ENCODE measurements around the gene DNER.

DNER gene

DNA sequence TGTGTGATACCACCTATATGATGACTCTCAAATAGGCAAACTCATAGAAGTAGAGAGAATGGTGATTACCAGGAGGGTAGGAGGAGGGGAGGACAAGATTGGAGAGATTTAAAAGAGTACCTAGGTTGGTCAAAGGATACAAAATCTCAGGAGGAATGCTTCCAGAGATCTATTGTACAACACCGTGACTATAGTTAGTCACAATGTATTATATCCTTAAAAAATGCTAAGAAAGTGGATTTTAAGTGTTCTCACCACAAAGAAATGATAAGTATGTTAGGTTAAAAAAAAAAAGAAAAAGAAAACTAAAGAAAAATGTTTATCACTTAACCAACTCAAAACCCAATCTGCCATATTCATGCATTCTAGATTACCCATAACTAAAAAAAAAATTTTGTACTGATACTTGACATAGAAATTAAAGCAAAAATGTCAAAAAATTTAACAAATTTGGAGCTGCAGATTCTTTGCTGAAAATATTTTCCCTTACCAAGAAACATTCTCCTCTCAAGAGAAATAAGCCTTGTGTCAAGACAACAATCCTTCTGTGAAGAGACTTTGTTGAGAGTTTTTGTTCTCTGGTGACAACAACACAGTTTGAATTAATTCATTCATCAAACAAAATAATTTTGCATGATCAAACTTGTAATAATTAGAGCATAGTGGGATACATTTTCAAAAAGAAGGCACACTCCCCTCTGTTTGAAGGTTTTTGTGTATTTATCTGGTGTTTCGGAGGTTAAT, 213.1 kb downstream of the DNER start:
- Histone ChIP-seq H4K20me1 (ENCODE audit: insufficient read depth, low read length, poor library complexity, severe bottlenecking) (no peaks in the 10 kb centered on the region), H3K4me2 (ENCODE audit: low read depth, low read length, poor library complexity, severe bottlenecking) (no peak overlapping the region), H3F3A (ENCODE audit: low read depth) (no peaks in the 10 kb centered on the region), H3K9me2 (replicated peaks; ENCODE audit: low read depth, low read length) (no peaks in the 10 kb centered on the region), H3K4me3 (ENCODE audit: low read length, poor library complexity, severe bottlenecking) (no peak overlapping the region), H3K36me3 (ENCODE audit: insufficient read depth, low read length) (no peaks in the 10 kb centered on the region), H2AFZ (ENCODE audit: low read length) (no peak overlapping the region), H3K27me3 (ENCODE audit: insufficient read depth, low read length, poor library complexity, severe bottlenecking) (no peaks in the 10 kb centered on the region), H3K9me3 (ENCODE audit: insufficient read depth, low read depth, low read length) (no peaks in the 10 kb centered on the region), H3K9ac (ENCODE audit: low read depth, low read length, poor library complexity, severe bottlenecking) (no peak overlapping the region), H3K79me2 (ENCODE audit: insufficient read depth, low read length) (no peaks in the 10 kb centered on the region), H3K4me1 (ENCODE audit: insufficient read depth, low read length, poor library complexity, severe bottlenecking) (no peaks in the 10 kb centered on the region)
- no peak for TF ChIP-seq EZH2phosphoT487 (IDR thresholded peaks at IDR 0.05; ENCODE audit: borderline replicate concordance)
- TF ChIP-seq, protein P1, sequence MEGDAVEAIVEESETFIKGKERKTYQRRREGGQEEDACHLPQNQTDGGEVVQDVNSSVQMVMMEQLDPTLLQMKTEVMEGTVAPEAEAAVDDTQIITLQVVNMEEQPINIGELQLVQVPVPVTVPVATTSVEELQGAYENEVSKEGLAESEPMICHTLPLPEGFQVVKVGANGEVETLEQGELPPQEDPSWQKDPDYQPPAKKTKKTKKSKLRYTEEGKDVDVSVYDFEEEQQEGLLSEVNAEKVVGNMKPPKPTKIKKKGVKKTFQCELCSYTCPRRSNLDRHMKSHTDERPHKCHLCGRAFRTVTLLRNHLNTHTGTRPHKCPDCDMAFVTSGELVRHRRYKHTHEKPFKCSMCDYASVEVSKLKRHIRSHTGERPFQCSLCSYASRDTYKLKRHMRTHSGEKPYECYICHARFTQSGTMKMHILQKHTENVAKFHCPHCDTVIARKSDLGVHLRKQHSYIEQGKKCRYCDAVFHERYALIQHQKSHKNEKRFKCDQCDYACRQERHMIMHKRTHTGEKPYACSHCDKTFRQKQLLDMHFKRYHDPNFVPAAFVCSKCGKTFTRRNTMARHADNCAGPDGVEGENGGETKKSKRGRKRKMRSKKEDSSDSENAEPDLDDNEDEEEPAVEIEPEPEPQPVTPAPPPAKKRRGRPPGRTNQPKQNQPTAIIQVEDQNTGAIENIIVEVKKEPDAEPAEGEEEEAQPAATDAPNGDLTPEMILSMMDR (conservative IDR thresholded peaks at IDR 0.05; ENCODE audit: low read length) = no peak

DNA sequence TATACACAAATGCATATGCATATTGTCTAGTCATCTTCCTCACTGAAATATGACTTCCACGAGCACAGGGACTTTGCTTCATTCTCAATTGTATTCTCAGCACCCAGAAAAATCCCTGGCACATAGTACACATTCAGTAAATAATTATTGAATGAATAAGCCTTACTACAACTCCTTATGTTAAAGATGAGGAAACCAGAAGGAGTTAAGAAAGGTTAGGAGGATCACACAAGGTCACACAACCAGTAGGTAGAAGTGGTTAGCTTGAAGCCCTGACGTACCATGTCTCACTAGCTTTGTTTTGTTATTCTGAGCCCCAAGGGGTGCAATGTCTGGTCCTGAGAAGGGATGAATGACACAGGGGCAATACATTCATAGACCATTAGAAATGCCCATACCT, 222.3 kb downstream of the DNER start:
- Histone ChIP-seq H3K9me3 (ENCODE audit: insufficient read depth, low read depth, low read length) (0 out of 2 replicates have a peak, but pooled peaks cover 5% of the 10 kb centered on the region), H3K79me2 (ENCODE audit: insufficient read depth, low read length) (no peaks in the 10 kb centered on the region), H3K27me3 (ENCODE audit: insufficient read depth, low read length, poor library complexity, severe bottlenecking) (no peaks in the 10 kb centered on the region), H3K4me1 (ENCODE audit: insufficient read depth, low read length, poor library complexity, severe bottlenecking) (no peaks in the 10 kb centered on the region), H4K20me1 (ENCODE audit: insufficient read depth, low read length, poor library complexity, severe bottlenecking) (no peaks in the 10 kb centered on the region), H3K4me3 (ENCODE audit: low read length, poor library complexity, severe bottlenecking) (no peak overlapping the region), H3K36me3 (ENCODE audit: insufficient read depth, low read length) (no peaks in the 10 kb centered on the region), H2AFZ (ENCODE audit: low read length) (no peak overlapping the region), H3F3A (ENCODE audit: low read depth) (no peaks in the 10 kb centered on the region), H3K9ac (ENCODE audit: low read depth, low read length, poor library complexity, severe bottlenecking) (no peak overlapping the region), H3K9me2 (replicated peaks; ENCODE audit: low read depth, low read length) (0 out of 2 replicates have a peak, but pooled peaks cover 3% of the 10 kb centered on the region), H3K4me2 (ENCODE audit: low read depth, low read length, poor library complexity, severe bottlenecking) (no peak overlapping the region)
- TF ChIP-seq, protein P1 (conservative IDR thresholded peaks at IDR 0.05; ENCODE audit: low read length) = no peak
- no peak for TF ChIP-seq EZH2phosphoT487 (IDR thresholded peaks at IDR 0.05; ENCODE audit: borderline replicate concordance)

DNA sequence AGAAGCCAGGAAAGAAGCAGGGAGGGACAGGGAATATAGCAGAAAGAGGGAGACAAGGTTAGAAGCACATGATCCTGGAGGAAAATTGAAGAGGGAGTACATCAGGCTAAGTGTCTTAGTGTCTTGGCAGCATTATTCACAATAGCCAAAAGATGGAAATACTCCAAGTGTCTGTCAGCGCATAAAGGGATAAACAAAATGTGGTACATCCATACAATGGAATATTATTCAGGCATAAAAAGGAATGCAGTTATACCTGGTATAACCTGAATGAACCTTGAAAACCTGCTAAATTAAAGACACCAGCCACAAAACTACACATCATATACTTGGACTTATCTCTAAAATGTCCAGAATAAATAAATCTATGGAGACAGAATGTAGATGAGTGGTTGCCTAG, 224.2 kb downstream of the DNER start:
- Histone ChIP-seq H3K79me2 (ENCODE audit: insufficient read depth, low read length) (no peaks in the 10 kb centered on the region), H2AFZ (ENCODE audit: low read length) (no peak overlapping the region), H3F3A (ENCODE audit: low read depth) (no peaks in the 10 kb centered on the region), H3K9ac (ENCODE audit: low read depth, low read length, poor library complexity, severe bottlenecking) (no peak overlapping the region), H3K4me2 (ENCODE audit: low read depth, low read length, poor library complexity, severe bottlenecking) (no peak overlapping the region), H3K36me3 (ENCODE audit: insufficient read depth, low read length) (no peaks in the 10 kb centered on the region), H3K9me2 (replicated peaks; ENCODE audit: low read depth, low read length) (0 out of 2 replicates have a peak, but pooled peaks cover 3% of the 10 kb centered on the region), H4K20me1 (ENCODE audit: insufficient read depth, low read length, poor library complexity, severe bottlenecking) (no peaks in the 10 kb centered on the region), H3K27me3 (ENCODE audit: insufficient read depth, low read length, poor library complexity, severe bottlenecking) (no peaks in the 10 kb centered on the region), H3K4me1 (ENCODE audit: insufficient read depth, low read length, poor library complexity, severe bottlenecking) (no peaks in the 10 kb centered on the region), H3K4me3 (ENCODE audit: low read length, poor library complexity, severe bottlenecking) (no peak overlapping the region), H3K9me3 (ENCODE audit: insufficient read depth, low read depth, low read length) (0 out of 2 replicates have a peak, but pooled peaks cover 5% of the 10 kb centered on the region)
- no peak for TF ChIP-seq EZH2phosphoT487 (IDR thresholded peaks at IDR 0.05; ENCODE audit: borderline replicate concordance)
- TF ChIP-seq, protein P1 (conservative IDR thresholded peaks at IDR 0.05; ENCODE audit: low read length) = no peak

All from Loucy (cell line).